ENCODE measurements around the gene ARID1B. TPM values are rescaled to one million over a fixed set of nuclear protein-coding genes. Genes with fewer than 3 reads are reported as not detected.

The ARID1B gene
- total RNA-seq, 1 experiment from 2014 or later, result 58.8 TPM

DNA sequence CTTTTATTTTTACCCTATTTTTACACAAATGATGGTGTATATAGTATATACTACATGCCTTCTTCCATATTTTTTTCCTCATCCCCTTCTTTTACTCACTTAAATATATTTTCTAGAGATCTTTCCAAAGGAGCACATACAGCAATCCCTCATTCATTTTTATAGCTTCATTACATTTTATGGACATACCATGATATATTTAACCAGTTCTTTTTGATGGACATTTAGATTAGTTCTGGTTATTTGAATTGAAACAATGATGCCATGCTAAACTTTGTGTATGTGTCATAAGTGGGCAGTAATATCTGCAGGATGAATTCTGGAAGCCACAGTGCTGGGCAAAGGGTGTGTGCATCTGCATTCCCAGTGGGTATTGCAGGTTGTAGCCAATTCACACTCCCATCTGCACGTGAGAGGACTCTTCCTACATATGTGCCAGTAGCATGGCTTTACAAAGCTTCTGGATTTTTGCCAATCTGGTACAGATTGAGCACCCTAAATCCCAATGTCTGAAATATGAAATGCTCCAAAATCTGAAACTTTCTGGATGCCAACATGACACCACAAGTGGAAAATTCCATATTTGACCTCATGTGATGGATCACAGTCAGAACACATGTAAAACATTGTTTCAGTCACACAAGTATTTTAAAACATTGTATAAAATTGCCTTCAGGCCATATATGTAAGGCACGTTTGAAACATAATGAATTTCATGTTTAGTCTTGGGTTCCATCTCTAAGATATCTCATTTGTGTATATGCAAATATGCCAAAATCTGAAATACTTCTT is 127.2 kb downstream of the ARID1B start:
- Mint-ChIP-seq H3K9me3 (ENCODE audit: unreplicated experiment) (no peaks in the 10 kb centered on the region), H3K4me1 (ENCODE audit: low read depth, unreplicated experiment) (no peaks in the 10 kb centered on the region), H3K36me3 (ENCODE audit: insufficient read depth, unreplicated experiment) (peaks cover 7% of the 10 kb centered on the region), H3K4me3 (ENCODE audit: unreplicated experiment) (no peak overlapping the region), H3K27ac (ENCODE audit: unreplicated experiment) (no peak overlapping the region), H3K27me3 (ENCODE audit: insufficient read depth, unreplicated experiment) (no peaks in the 10 kb centered on the region)
- intact Hi-C loops (cut with micrococcal nuclease; ENCODE audit: unreplicated experiment), result no loop called here
- Histone ChIP-seq H3K36me3 (ENCODE audit: control insufficient read depth, insufficient read depth, low read length) (no peaks in the 10 kb centered on the region), H3K4me1 (no peaks in the 10 kb centered on the region), H3K4me3 (ENCODE audit: low read depth, low read length) (no peak overlapping the region), H3K9me3 (no peaks in the 10 kb centered on the region), H3K27me3 (replicated peaks; ENCODE audit: control insufficient read depth, insufficient read depth, low read length) (no peaks in the 10 kb centered on the region)
- no peak for DNase-seq
- POLR2A ChIA-PET, result no interaction called here
- CTCF ChIA-PET, result no interaction called here
- TF ChIP-seq, protein P1, sequence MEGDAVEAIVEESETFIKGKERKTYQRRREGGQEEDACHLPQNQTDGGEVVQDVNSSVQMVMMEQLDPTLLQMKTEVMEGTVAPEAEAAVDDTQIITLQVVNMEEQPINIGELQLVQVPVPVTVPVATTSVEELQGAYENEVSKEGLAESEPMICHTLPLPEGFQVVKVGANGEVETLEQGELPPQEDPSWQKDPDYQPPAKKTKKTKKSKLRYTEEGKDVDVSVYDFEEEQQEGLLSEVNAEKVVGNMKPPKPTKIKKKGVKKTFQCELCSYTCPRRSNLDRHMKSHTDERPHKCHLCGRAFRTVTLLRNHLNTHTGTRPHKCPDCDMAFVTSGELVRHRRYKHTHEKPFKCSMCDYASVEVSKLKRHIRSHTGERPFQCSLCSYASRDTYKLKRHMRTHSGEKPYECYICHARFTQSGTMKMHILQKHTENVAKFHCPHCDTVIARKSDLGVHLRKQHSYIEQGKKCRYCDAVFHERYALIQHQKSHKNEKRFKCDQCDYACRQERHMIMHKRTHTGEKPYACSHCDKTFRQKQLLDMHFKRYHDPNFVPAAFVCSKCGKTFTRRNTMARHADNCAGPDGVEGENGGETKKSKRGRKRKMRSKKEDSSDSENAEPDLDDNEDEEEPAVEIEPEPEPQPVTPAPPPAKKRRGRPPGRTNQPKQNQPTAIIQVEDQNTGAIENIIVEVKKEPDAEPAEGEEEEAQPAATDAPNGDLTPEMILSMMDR (IDR thresholded peaks at IDR 0.05; ENCODE audit: insufficient read depth in 1 of 2, low read depth in 1 of 2, low read length in 1 of 2, severe bottlenecking in 1 of 2, unreplicated experiment in 1 of 2), result no peak
- BruUV-seq (replicated peaks), result no TSS peak

DNA sequence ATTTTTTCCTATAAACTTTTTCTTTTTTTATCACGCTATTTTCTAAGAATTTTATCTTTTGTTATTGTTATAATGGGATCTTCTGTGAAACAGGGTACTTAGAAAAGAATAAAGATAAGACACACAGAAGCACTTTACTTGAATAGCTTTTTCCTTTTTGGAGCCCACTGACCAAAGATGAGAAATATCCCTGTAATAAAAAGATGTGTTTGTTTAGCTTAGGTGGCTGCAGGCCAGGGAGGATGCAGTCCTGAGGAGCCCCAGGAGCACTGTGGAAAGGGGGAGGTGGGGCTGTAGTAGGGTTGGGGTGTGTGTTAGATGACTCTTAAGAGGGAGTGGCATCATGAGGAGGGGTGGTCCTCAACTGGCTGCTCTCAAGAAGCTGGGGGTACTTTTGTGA is 128.6 kb downstream of the ARID1B start:
- CTCF ChIA-PET, result no interaction called here
- Histone ChIP-seq H3K4me3 (ENCODE audit: low read depth, low read length) (no peak overlapping the region), H3K9me3 (no peaks in the 10 kb centered on the region), H3K4me1 (no peaks in the 10 kb centered on the region), H3K27me3 (replicated peaks; ENCODE audit: control insufficient read depth, insufficient read depth, low read length) (no peaks in the 10 kb centered on the region), H3K36me3 (ENCODE audit: control insufficient read depth, insufficient read depth, low read length) (no peaks in the 10 kb centered on the region)
- H3K9me3 Mint-ChIP-seq (ENCODE audit: unreplicated experiment), result no peaks in the 10 kb centered on the region
- intact Hi-C loops (cut with micrococcal nuclease; ENCODE audit: unreplicated experiment), result no loop called here
- no peak for DNase-seq
- H3K4me3 Mint-ChIP-seq (ENCODE audit: unreplicated experiment), result no peak overlapping the region
- H3K4me1 Mint-ChIP-seq (ENCODE audit: low read depth, unreplicated experiment), result no peaks in the 10 kb centered on the region
- peaks cover 7% of the 10 kb centered on the region for H3K36me3 Mint-ChIP-seq (ENCODE audit: insufficient read depth, unreplicated experiment)
- BruUV-seq (replicated peaks), result no TSS peak
- TF ChIP-seq, protein P1 (IDR thresholded peaks at IDR 0.05; ENCODE audit: insufficient read depth in 1 of 2, low read depth in 1 of 2, low read length in 1 of 2, severe bottlenecking in 1 of 2, unreplicated experiment in 1 of 2), result no peak
- H3K27ac Mint-ChIP-seq (ENCODE audit: unreplicated experiment), result no peak overlapping the region
- POLR2A ChIA-PET, result no interaction called here
- H3K27me3 Mint-ChIP-seq (ENCODE audit: insufficient read depth, unreplicated experiment), result no peaks in the 10 kb centered on the region

DNA sequence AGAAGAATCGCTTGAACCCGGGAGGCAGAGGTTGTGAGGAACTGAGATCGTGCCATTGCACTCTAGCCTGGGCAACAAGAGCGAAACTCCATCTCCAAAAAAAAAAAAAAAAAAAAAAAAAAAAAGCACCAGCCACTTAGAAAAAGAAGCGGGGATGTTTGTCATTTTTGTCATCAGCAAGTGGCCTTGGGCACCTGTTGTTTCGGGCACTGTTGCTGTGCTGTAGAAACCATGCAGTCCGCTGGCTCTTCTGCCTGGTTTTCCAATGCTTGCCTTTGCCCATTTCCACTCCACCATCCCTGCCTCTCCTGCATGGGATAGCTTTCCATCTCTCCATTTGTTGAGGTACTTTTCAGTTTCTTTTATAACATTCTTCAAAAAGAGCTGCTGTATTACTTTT is 129.3 kb downstream of the ARID1B start:
- CTCF ChIA-PET, result no interaction called here
- BruUV-seq (replicated peaks), result no TSS peak
- no peak overlapping the region for H3K4me3 Mint-ChIP-seq (ENCODE audit: unreplicated experiment)
- no peaks in the 10 kb centered on the region for H3K36me3 ChIP-seq (ENCODE audit: control insufficient read depth, insufficient read depth, low read length)
- H3K27me3 Mint-ChIP-seq (ENCODE audit: insufficient read depth, unreplicated experiment), result no peaks in the 10 kb centered on the region
- H3K4me3 ChIP-seq (ENCODE audit: low read depth, low read length), result no peak overlapping the region
- H3K36me3 Mint-ChIP-seq (ENCODE audit: insufficient read depth, unreplicated experiment), result peaks cover 7% of the 10 kb centered on the region
- DNase-seq, result no peak
- TF ChIP-seq, protein P1 (IDR thresholded peaks at IDR 0.05; ENCODE audit: insufficient read depth in 1 of 2, low read depth in 1 of 2, low read length in 1 of 2, severe bottlenecking in 1 of 2, unreplicated experiment in 1 of 2), result no peak
- no peaks in the 10 kb centered on the region for H3K4me1 Mint-ChIP-seq (ENCODE audit: low read depth, unreplicated experiment)
- POLR2A ChIA-PET, result no interaction called here
- no peaks in the 10 kb centered on the region for H3K27me3 ChIP-seq (replicated peaks; ENCODE audit: control insufficient read depth, insufficient read depth, low read length)
- no peaks in the 10 kb centered on the region for H3K9me3 ChIP-seq
- intact Hi-C loops (cut with micrococcal nuclease; ENCODE audit: unreplicated experiment), result no loop called here
- H3K27ac Mint-ChIP-seq (ENCODE audit: unreplicated experiment), result no peak overlapping the region
- H3K9me3 Mint-ChIP-seq (ENCODE audit: unreplicated experiment), result no peaks in the 10 kb centered on the region
- H3K4me1 ChIP-seq, result no peaks in the 10 kb centered on the region

Data from Caco-2 (cell line).